ENCODE measurements around the gene YTHDC1.

DNA sequence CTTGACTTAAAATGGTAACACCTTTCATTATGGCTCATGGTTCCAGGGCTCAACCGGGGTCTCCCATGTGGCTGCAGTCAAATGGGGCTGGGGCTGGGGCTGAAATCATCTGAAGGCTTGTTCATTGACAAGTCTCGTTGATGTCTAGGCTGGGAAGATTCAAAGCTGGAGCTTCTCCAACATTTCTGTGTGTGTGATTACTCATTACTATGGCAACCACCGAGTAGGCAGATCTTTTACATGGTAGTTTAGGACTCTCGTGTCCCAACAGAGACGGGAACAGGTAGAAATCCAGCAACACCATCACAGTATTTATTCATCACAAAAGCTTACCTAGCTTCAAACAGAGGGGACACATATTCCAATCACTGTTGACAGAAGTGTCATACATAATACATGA is 7.8 kb downstream of the YTHDC1 start:
- TF ChIP-seq, protein P1, sequence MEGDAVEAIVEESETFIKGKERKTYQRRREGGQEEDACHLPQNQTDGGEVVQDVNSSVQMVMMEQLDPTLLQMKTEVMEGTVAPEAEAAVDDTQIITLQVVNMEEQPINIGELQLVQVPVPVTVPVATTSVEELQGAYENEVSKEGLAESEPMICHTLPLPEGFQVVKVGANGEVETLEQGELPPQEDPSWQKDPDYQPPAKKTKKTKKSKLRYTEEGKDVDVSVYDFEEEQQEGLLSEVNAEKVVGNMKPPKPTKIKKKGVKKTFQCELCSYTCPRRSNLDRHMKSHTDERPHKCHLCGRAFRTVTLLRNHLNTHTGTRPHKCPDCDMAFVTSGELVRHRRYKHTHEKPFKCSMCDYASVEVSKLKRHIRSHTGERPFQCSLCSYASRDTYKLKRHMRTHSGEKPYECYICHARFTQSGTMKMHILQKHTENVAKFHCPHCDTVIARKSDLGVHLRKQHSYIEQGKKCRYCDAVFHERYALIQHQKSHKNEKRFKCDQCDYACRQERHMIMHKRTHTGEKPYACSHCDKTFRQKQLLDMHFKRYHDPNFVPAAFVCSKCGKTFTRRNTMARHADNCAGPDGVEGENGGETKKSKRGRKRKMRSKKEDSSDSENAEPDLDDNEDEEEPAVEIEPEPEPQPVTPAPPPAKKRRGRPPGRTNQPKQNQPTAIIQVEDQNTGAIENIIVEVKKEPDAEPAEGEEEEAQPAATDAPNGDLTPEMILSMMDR (conservative IDR thresholded peaks at IDR 0.05): no peak
- TF ChIP-seq ZFX (IDR thresholded peaks at IDR 0.05): no peak
